GM18909 (cell line): Measurements from ENCODE around the gene ESCO1.

ENCODE experiments used
- ATAC-seq: cut with Tn5 transposase; IDR thresholded peaks from one replicate; pipeline ENCODE4 v1.9.1; 2021; ENCODE audit warnings: mild to moderate bottlenecking; ENCODE audit not compliant: unreplicated experiment, poor library complexity

ESCO1 gene

DNA sequence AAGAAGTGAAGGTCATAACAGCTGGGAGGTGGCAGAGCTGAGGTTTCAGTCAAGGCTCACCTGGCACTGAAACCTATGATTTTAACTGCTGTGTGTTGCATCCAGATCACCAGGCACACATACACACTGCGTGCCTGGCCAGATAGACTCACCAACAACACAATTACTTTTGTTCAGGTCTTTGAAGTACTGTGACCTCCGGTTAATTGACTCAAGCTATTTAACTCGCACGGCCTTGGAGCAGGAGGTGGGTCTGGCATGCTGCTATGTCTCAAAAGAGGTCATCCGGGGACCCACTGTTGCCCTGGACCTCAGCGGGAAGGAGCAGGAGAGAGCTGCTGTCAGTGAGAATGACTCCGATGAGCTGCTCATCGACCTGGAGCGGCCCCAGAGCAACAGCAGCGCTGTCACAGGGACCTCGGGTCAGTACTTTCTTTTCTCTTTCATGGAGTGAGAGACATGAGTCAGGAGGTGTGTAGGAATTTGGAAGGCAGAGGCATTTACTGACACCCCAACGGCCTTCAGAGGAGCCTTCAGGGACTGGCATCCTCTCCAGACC is 104.1 kb downstream of the ESCO1 start:
- ATAC-seq = no peak

DNA sequence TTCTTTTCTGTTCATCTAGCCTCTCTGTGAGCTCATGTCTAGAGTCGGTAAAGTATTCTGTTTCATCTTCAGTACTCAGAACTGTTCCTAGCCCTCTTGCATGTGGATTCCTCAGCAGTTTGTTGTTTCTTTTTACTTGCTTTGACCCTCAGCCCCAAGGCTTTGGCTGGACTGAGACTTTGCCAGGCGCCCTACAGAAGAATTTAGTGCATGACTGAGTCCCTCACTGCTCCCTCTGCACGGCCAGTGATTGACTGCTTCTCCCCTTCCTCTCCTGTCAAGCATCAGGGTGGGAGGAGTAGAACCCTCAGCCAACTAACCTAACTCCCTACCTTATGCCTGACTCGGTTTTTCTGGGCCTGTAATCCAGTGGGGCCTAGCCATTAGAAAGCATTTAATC is 109.8 kb downstream of the ESCO1 start:
- ATAC-seq = no peak

DNA sequence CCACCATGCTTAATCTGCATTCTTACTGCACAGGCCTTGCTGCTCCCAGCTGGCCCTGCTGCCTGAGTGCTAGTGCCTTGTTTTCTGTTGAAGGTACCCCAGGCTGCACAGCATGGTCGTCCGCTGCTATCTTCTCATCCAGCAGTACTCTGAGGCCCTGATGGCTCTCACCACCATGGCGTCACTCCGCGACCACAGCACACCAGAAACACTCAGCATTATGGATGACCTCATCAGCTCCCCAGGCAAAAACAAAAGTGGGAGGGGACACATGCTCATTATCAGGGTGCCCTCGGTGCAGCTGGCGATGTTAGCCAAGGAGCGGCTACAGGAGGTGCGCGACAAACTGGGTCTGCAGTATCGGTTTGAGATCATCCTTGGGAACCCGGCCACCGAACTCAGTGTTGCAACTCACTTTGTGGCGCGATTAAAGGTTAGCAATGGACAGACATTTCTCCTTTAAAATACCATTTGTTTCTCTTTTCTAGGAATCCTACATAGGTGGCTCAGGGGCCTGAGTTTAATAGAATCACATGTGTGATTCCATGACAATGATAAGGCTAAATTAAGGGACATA is 110.5 kb downstream of the ESCO1 start:
- ATAC-seq = no peak

DNA sequence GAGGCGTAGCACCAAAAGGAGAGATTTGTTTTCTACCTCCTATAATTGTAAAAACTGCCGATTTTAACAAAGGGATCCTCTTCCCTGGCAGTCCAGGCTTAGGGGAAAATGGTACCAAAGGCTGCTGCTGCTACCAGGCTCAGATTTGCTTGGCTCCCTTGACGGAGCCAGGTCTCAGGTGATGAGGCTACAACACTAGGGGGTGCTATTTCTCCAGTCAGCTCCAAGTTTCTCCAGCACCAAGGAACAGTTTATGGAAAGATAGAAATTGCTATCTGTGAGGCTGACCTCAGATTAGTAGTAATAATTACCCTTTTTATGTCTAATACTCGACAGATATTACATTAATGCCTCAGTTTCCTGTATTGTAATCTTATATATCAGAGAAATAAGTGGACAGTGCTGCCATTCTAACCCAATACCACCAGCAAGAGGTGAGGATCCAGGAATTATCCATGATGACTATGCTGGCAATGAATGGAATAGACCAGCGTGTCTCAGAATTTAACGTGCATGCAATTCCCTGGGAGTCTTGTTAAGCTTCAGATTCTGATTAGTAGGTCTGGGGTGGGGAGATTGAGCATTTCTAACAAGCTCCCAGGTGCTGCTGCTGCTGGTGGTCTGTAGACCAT is 111.3 kb downstream of the ESCO1 start:
- peak; percentile 51 for ATAC-seq

DNA sequence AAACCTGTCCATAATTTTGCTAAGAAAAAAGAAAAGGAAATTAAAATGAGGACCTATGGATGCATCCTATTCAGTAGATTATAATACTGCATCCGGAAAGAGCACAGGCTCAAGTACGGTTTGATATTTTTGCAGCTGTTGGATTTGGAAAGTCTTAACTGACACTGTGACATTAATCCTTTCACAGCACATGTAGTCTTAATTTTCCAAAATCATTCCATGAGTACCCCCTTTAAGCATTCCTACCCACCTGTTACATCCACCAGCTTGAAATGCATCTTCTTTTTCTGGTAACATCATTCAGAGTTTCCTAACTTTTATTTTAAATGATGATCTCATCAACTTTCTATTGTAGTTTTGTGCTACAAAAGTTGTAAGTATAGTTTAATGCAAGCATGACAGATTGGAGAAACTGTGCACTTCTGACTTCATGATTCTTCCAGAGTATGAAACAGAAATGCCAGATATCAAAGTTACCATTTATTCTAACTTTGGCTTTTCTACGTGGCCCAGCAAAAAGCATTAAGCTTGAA is 113.5 kb downstream of the ESCO1 start:
- no peak for ATAC-seq

DNA sequence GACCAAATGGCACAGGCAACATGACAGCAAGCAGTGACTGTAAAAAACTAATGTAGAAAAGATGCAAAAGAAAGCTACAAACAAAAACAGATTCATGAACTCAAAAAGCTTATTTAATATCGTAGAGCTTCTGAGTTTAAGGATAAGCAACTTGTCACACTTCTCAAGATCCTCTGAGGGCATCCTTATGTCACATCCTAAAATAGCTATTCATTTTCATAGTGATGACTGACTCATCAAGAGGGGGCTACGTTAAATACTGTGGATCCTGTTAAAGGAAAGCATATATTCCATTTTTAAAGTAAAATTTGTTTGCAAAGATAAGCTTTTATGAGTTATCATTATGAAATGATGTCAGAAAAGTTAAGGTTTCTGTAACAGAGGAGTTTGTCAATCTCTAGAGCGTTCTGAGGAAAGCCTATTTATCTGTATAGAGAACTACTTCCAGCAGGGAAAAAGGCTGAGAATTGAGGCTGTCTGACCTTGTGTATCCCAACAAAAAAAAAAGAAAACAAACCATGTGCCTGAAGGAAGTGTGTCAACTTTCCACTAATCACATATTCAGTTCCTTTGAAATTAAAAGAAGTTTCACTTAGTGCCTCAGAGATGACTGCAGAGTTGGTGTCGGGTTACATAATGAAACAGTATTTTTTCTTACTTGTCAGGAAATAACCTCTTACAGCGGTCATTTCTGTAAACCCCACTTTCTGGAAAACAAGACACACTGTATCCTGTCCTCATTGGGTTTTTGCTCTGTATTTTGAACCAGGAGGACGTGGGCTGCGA is 115.5 kb downstream of the ESCO1 start:
- no peak for ATAC-seq

DNA sequence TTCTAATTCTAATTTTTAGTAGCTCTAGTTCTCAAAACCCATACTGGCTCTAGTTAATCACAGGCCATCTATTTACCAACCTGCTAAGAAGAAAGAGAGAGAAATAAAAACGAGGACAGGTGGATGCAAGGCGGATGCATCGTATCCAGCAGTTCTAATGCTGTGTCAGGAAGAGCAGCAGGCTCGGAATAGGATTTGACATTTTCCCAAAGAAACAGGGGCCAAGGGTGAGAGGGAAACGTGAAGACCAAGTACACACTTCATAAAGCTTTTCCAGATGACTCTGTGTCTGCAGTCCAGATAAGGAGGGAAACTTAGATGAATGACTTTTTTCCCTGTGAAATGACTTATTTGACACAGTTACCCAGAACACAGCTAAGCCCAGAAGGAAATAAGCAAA is 117.5 kb downstream of the ESCO1 start:
- no peak for ATAC-seq

DNA sequence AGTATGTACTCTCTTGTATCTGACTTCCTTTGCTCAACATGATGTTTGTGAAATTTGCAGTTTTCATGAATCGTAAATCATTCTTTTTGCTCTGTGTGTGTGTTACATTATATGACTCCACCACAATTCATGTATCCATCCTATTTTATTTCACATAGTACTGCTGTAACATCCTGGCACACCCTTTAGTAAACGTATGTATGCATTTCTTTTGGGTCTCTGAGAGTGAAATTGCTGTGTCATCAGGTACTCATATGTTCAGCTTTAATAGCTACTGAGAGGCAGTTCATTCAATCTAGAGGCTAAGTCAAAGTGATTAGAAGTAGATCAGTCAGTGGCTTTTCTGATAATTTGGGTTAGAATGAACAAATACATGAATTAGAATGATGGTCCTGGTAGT is 118.8 kb downstream of the ESCO1 start:
- ATAC-seq = no peak

DNA sequence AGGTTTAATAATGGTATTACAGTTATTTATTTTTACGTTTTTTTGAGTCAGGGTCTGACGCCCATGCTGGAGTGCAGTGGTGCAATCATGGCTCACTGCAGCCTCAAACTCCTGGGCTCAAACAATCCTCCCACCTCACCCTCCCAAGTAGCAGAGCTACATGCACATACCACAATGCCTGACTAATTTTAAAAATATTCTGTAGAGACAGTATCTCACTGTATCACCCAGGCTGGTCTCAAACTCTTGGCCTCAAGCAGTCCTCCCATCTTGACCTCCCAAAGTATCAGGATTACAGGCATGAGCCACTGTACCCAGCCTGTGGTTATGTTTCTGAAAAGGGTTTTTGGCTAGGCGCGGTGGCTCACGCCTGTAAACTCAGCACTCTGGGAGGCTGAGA is 120.8 kb downstream of the ESCO1 start:
- ATAC-seq = no peak
